ENCODE measurements around the gene ANTXR2. TPM values are rescaled to one million over a fixed set of nuclear protein-coding genes. Genes with fewer than 3 reads are reported as not detected.
"Not testable (repeated sequence)": the region's sequence is repeated elsewhere in the genome, so short reads cannot be mapped to it uniquely, and the experiment has no call there.

The ANTXR2 gene
- total and polyA plus RNA-seq, 2 donors from 2014 or later: 10.6 to 33.1 TPM

- H3K27ac ChIP-seq (ENCODE audit: low read depth in 2 of 2, low read length in 2 of 2): no peak overlapping the region
- no peak for FAIRE-seq
- H3K4me3 ChIP-seq (ENCODE audit: low read length in 3 of 3): no peak overlapping the region
- peaks cover 0 to 7% (median 0%) of the 10 kb centered on the region in 3 donors for H3K9me3 ChIP-seq (ENCODE audit: control insufficient read depth in 2 of 3, insufficient read depth in 1 of 3, low read length in 3 of 3)
- TF ChIP-seq, protein P1, sequence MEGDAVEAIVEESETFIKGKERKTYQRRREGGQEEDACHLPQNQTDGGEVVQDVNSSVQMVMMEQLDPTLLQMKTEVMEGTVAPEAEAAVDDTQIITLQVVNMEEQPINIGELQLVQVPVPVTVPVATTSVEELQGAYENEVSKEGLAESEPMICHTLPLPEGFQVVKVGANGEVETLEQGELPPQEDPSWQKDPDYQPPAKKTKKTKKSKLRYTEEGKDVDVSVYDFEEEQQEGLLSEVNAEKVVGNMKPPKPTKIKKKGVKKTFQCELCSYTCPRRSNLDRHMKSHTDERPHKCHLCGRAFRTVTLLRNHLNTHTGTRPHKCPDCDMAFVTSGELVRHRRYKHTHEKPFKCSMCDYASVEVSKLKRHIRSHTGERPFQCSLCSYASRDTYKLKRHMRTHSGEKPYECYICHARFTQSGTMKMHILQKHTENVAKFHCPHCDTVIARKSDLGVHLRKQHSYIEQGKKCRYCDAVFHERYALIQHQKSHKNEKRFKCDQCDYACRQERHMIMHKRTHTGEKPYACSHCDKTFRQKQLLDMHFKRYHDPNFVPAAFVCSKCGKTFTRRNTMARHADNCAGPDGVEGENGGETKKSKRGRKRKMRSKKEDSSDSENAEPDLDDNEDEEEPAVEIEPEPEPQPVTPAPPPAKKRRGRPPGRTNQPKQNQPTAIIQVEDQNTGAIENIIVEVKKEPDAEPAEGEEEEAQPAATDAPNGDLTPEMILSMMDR (IDR thresholded peaks at IDR 0.05; ENCODE audit: borderline replicate concordance, extremely low read depth, insufficient read depth): no peak
- no peak overlapping the region for H3K9ac ChIP-seq (ENCODE audit: low read length in 3 of 3)
- H3K27me3 ChIP-seq (ENCODE audit: control insufficient read depth, insufficient read depth, low read length): no peaks in the 10 kb centered on the region
- peak in 1 of 5 donors; percentile 42 for DNase-seq
- H3K36me3 ChIP-seq (ENCODE audit: control insufficient read depth in 2 of 3, insufficient read depth in 3 of 3, low read length in 3 of 3): no peaks in the 10 kb centered on the region
- no peaks in the 10 kb centered on the region for H3K4me1 ChIP-seq (ENCODE audit: control insufficient read depth in 2 of 3, insufficient read depth in 2 of 3, low read depth in 1 of 3, low read length in 3 of 3)
- intact Hi-C loops (cut with DNase I): no loop called here
Measured at GRCh38 chr4:80006935-80007744, 65.9 kb downstream of the ANTXR2 start.

DNA sequence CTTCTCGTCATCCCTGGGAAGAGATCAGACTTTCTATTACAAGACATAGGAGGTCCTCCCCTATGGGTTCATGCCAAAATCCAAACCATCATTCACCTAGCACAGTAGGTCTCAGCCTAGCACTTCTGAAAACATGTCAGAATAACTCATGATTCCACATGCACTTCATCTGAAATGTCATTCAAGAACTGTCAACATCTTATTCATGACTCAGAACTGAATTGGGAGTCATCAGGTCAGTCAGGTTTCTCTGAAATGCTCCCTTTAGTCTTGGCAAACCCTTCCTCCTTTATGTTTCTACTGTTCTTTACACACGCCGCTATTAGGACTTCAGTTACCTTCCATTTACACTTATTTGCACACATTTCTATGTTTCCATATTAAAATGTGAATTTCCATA is 67.2 kb downstream of the ANTXR2 start:
- DNase-seq: no peak
- no peak overlapping the region for H3K27ac ChIP-seq (ENCODE audit: low read depth in 2 of 2, low read length in 2 of 2)
- TF ChIP-seq, protein P1 (IDR thresholded peaks at IDR 0.05; ENCODE audit: borderline replicate concordance, extremely low read depth, insufficient read depth): no peak
- intact Hi-C loops (cut with DNase I): no loop called here
- peaks cover 0 to 7% (median 0%) of the 10 kb centered on the region in 3 donors for H3K9me3 ChIP-seq (ENCODE audit: control insufficient read depth in 2 of 3, insufficient read depth in 1 of 3, low read length in 3 of 3)
- H3K4me3 ChIP-seq (ENCODE audit: low read length in 3 of 3): no peak overlapping the region
- H3K27me3 ChIP-seq (ENCODE audit: control insufficient read depth, insufficient read depth, low read length): no peaks in the 10 kb centered on the region
- no peak for FAIRE-seq
- H3K9ac ChIP-seq (ENCODE audit: low read length in 3 of 3): no peak overlapping the region
- no peaks in the 10 kb centered on the region for H3K4me1 ChIP-seq (ENCODE audit: control insufficient read depth in 2 of 3, insufficient read depth in 2 of 3, low read depth in 1 of 3, low read length in 3 of 3)
- H3K36me3 ChIP-seq (ENCODE audit: control insufficient read depth in 2 of 3, insufficient read depth in 3 of 3, low read length in 3 of 3): no peaks in the 10 kb centered on the region

- H3K9ac ChIP-seq (ENCODE audit: low read length in 3 of 3): no peak overlapping the region
- no peaks in the 10 kb centered on the region for H3K27me3 ChIP-seq (ENCODE audit: control insufficient read depth, insufficient read depth, low read length)
- intact Hi-C loops (cut with DNase I): no loop called here
- H3K36me3 ChIP-seq (ENCODE audit: control insufficient read depth in 2 of 3, insufficient read depth in 3 of 3, low read length in 3 of 3): no peaks in the 10 kb centered on the region
- no peak for DNase-seq
- no peaks in the 10 kb centered on the region for H3K4me1 ChIP-seq (ENCODE audit: control insufficient read depth in 2 of 3, insufficient read depth in 2 of 3, low read depth in 1 of 3, low read length in 3 of 3)
- TF ChIP-seq, protein P1 (IDR thresholded peaks at IDR 0.05; ENCODE audit: borderline replicate concordance, extremely low read depth, insufficient read depth): no peak
- H3K4me3 ChIP-seq (ENCODE audit: low read length in 3 of 3): no peak overlapping the region
- no peak overlapping the region for H3K27ac ChIP-seq (ENCODE audit: low read depth in 2 of 2, low read length in 2 of 2)
- FAIRE-seq: no peak
- H3K9me3 ChIP-seq (ENCODE audit: control insufficient read depth in 2 of 3, insufficient read depth in 1 of 3, low read length in 3 of 3): peaks cover 0 to 7% (median 0%) of the 10 kb centered on the region in 3 donors
Measured at GRCh38 chr4:80004319-80004718, 68.7 kb downstream of the ANTXR2 start.

GRCh38 chr4:80002559-80002958 is 70.5 kb downstream of the ANTXR2 start:
- H3K27me3 ChIP-seq (ENCODE audit: control insufficient read depth, insufficient read depth, low read length); FAIRE-seq: not testable (repeated sequence)

DNA sequence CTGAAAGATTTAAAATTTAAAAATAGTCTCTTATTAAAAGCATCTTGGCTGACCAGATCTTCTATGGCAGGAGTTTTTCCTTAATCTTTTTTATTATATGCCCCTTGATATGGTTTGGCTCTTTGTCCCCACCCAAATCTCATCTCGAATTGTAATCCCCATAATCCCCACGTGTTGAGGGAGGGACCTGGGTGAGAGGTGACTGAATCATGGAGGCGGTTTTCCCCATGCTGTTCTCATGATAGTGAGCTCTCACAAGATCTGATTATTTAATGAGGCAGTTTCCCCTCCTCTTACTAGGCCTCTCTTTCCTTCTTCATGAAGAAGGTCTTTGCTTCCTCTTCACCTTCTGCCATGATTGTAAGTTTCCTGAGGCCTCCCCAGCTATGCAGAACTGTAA is 74.0 kb downstream of the ANTXR2 start:
- DNase-seq, FAIRE-seq: not testable (repeated sequence)

More at GRCh38 chr4:80002559-80002958, 70.5 kb downstream of the ANTXR2 start:
- H3K27ac ChIP-seq (ENCODE audit: low read depth in 2 of 2, low read length in 2 of 2); intact Hi-C loops (cut with DNase I); DNase-seq; H3K4me1 ChIP-seq (ENCODE audit: control insufficient read depth in 2 of 3, insufficient read depth in 2 of 3, low read depth in 1 of 3, low read length in 3 of 3); H3K36me3 ChIP-seq (ENCODE audit: control insufficient read depth in 2 of 3, insufficient read depth in 3 of 3, low read length in 3 of 3); H3K4me3 ChIP-seq (ENCODE audit: low read length in 3 of 3); H3K9me3 ChIP-seq (ENCODE audit: control insufficient read depth in 2 of 3, insufficient read depth in 1 of 3, low read length in 3 of 3); H3K9ac ChIP-seq (ENCODE audit: low read length in 3 of 3): not testable (repeated sequence)

More for the DNA sequence above, 74.0 kb downstream of the ANTXR2 start:
- intact Hi-C loops (cut with DNase I); H3K9ac ChIP-seq (ENCODE audit: low read length in 3 of 3); H3K9me3 ChIP-seq (ENCODE audit: control insufficient read depth in 2 of 3, insufficient read depth in 1 of 3, low read length in 3 of 3); H3K4me3 ChIP-seq (ENCODE audit: low read length in 3 of 3); H3K27me3 ChIP-seq (ENCODE audit: control insufficient read depth, insufficient read depth, low read length); H3K27ac ChIP-seq (ENCODE audit: low read depth in 2 of 2, low read length in 2 of 2); H3K4me1 ChIP-seq (ENCODE audit: control insufficient read depth in 2 of 3, insufficient read depth in 2 of 3, low read depth in 1 of 3, low read length in 3 of 3); H3K36me3 ChIP-seq (ENCODE audit: control insufficient read depth in 2 of 3, insufficient read depth in 3 of 3, low read length in 3 of 3): not testable (repeated sequence)
